WTC11 (cell line): ENCODE data around the gene ZBTB43. TPM values are rescaled to one million over a fixed set of nuclear protein-coding genes. Genes with fewer than 3 reads are reported as not detected.

Experiments used
- CREM ChIP-seq: sonication (generic); formaldehyde crosslinking; IDR thresholded peaks from 2 replicates; pipeline ENCODE4 v1.8.1; 2022; ENCODE audit warnings: mild to moderate bottlenecking, missing genetic modification reagents, moderate library complexity
- E2F1 ChIP-seq: sonication (generic); formaldehyde crosslinking; IDR thresholded peaks from 2 replicates; pipeline ENCODE4 v1.8.0; 2022; ENCODE audit warnings: mild to moderate bottlenecking, missing genetic modification reagents
- ERG ChIP-seq: fragments of 250-450 bp; sonication (Bioruptor Pico); IDR thresholded peaks from 2 replicates; pipeline ENCODE4 v1.8.0; 2021; ENCODE audit warnings: mild to moderate bottlenecking
- ESRRA ChIP-seq: sonication (generic); formaldehyde crosslinking; IDR thresholded peaks from 2 replicates; pipeline ENCODE4 v1.8.1; 2022; ENCODE audit warnings: mild to moderate bottlenecking, missing genetic modification reagents, borderline replicate concordance
- FOXJ3 ChIP-seq: sonication (generic); formaldehyde crosslinking; IDR thresholded peaks from 2 replicates; pipeline ENCODE4 v1.9.0; 2021; ENCODE audit warnings: missing genetic modification reagents, mild to moderate bottlenecking, borderline replicate concordance
- FOXP1 ChIP-seq: sonication (generic); formaldehyde crosslinking; IDR thresholded peaks from 2 replicates; pipeline ENCODE4 v1.8.0; 2022; ENCODE audit warnings: missing genetic modification reagents, mild to moderate bottlenecking, moderate library complexity, borderline replicate concordance
- FOXP4 ChIP-seq: sonication (generic); formaldehyde crosslinking; IDR thresholded peaks from 2 replicates; pipeline ENCODE4 v1.8.0; 2022; ENCODE audit warnings: mild to moderate bottlenecking, missing genetic modification reagents
- HMGA2 ChIP-seq: fragments of 250-450 bp; sonication (Bioruptor Pico); IDR thresholded peaks from 2 replicates; pipeline ENCODE4 v1.4.0; 2021; ENCODE audit warnings: mild to moderate bottlenecking, moderate library complexity
- JUN ChIP-seq: sonication (generic); formaldehyde crosslinking; IDR thresholded peaks from 2 replicates; pipeline ENCODE4 v1.8.0; 2023; ENCODE audit warnings: mild to moderate bottlenecking, missing genetic modification reagents
- KAT7 ChIP-seq: sonication (generic); formaldehyde crosslinking; IDR thresholded peaks from 2 replicates; pipeline ENCODE4 v1.8.1; 2023; ENCODE audit warnings: missing genetic modification reagents, mild to moderate bottlenecking, borderline replicate concordance
- MAX ChIP-seq: sonication (generic); formaldehyde crosslinking; IDR thresholded peaks from 2 replicates; pipeline ENCODE4 v1.8.0; 2022; ENCODE audit warnings: mild to moderate bottlenecking, missing genetic modification reagents
- NR3C1 ChIP-seq: sonication (generic); formaldehyde crosslinking; conservative IDR thresholded peaks from 2 replicates; pipeline ENCODE4 v1.8.1; 2023; ENCODE audit warnings: low read depth, mild to moderate bottlenecking, missing genetic modification reagents
- PRDM15 ChIP-seq: sonication (generic); formaldehyde crosslinking; IDR thresholded peaks from 2 replicates; pipeline ENCODE4 v1.8.0; 2022; ENCODE audit warnings: missing genetic modification reagents
- SMAD3 ChIP-seq: sonication (generic); formaldehyde crosslinking; IDR thresholded peaks from 2 replicates; pipeline ENCODE4 v1.8.0; 2022; ENCODE audit warnings: missing genetic modification reagents, mild to moderate bottlenecking, borderline replicate concordance
- SMAD4 ChIP-seq: sonication (generic); formaldehyde crosslinking; IDR thresholded peaks from 2 replicates; pipeline ENCODE4 v1.8.0; 2022; ENCODE audit warnings: mild to moderate bottlenecking, missing genetic modification reagents
- SP1 ChIP-seq: sonication (generic); formaldehyde crosslinking; conservative IDR thresholded peaks from 2 replicates; pipeline ENCODE4 v1.8.1; 2022; ENCODE audit warnings: missing genetic modification reagents
- TCF7 ChIP-seq: sonication (generic); formaldehyde crosslinking; IDR thresholded peaks from 2 replicates; pipeline ENCODE4 v1.8.0; 2022; ENCODE audit warnings: mild to moderate bottlenecking, low read depth, missing genetic modification reagents, moderate library complexity
- TEAD1 ChIP-seq: sonication (generic); formaldehyde crosslinking; IDR thresholded peaks from 2 replicates; pipeline ENCODE4 v1.8.0; 2022; ENCODE audit warnings: mild to moderate bottlenecking, missing genetic modification reagents
- USF2 ChIP-seq: sonication (generic); formaldehyde crosslinking; IDR thresholded peaks from 2 replicates; pipeline ENCODE4 v1.8.1; 2023; ENCODE audit warnings: mild to moderate bottlenecking, missing genetic modification reagents, moderate library complexity
- ZNF121 ChIP-seq: sonication (generic); formaldehyde crosslinking; IDR thresholded peaks from 2 replicates; pipeline ENCODE4 v1.8.0; 2023; ENCODE audit warnings: missing genetic modification reagents
- ZNF138 ChIP-seq: sonication (generic); formaldehyde crosslinking; conservative IDR thresholded peaks from 2 replicates; pipeline ENCODE4 v1.8.1; 2022; ENCODE audit warnings: mild to moderate bottlenecking, moderate library complexity, missing genetic modification reagents
- ZNF263 ChIP-seq: sonication (generic); formaldehyde crosslinking; IDR thresholded peaks from 2 replicates; pipeline ENCODE4 v1.8.1; 2022; ENCODE audit warnings: low read depth, mild to moderate bottlenecking, moderate library complexity, missing genetic modification reagents
- ZNF317 ChIP-seq: sonication (generic); formaldehyde crosslinking; IDR thresholded peaks from 2 replicates; pipeline ENCODE4 v1.8.1; 2023; ENCODE audit warnings: low read depth, mild to moderate bottlenecking, moderate library complexity, missing genetic modification reagents, borderline replicate concordance
- ZNF396 ChIP-seq: fragments of 250-450 bp; sonication (Bioruptor Pico); IDR thresholded peaks from 2 replicates; pipeline ENCODE4 v1.8.0; 2021; ENCODE audit warnings: mild to moderate bottlenecking, moderate library complexity, borderline replicate concordance
- ZNF416 ChIP-seq: fragments of 250-450 bp; sonication (Bioruptor Pico); IDR thresholded peaks from 2 replicates; pipeline ENCODE4 v1.9.0; 2021; ENCODE audit warnings: mild to moderate bottlenecking, inconsistent platforms
- ZNF423 ChIP-seq: fragments of 250-450 bp; sonication (Bioruptor Pico); IDR thresholded peaks from 2 replicates; pipeline ENCODE4 v2.1.2; 2022; ENCODE audit warnings: mild to moderate bottlenecking, moderate library complexity
- ZNF425 ChIP-seq: fragments of 250-450 bp; sonication (Bioruptor Pico); conservative IDR thresholded peaks from 2 replicates; pipeline ENCODE4 v1.9.0; 2021; ENCODE audit warnings: mild to moderate bottlenecking
- ZNF671 ChIP-seq: fragments of 250-450 bp; sonication (Bioruptor Pico); IDR thresholded peaks from 2 replicates; pipeline ENCODE4 v1.8.0; 2021; ENCODE audit warnings: mild to moderate bottlenecking
- total RNA-seq: library from RNA; stranded (reverse); gene quantifications from 3 replicates; pipeline ENCODE4 v1.2.3, GENCODE V29; 2021

ZBTB43 gene
- total RNA-seq, 1 experiment from 2014 or later, result 23.8 TPM

GRCh38 chr9:126860077-126860756, 55.4 kb downstream of the ZBTB43 start, which contains the start of gene ZBTB34 (continued):
- TF ChIP-seq TCF7 (CRISPR knock-in tag) (0 out of 2 replicates have a peak, but pooled peaks have one; percentile 49), ZNF317 (CRISPR knock-in tag) (no peak), ZNF425 (CRISPR knock-in tag) (no peak), FOXP1 (CRISPR knock-in tag) (no peak), TEAD1 (CRISPR knock-in tag) (no peak), HMGA2 (CRISPR knock-in tag) (no peak), MAX (CRISPR knock-in tag) (peak; percentile 42; the same call in 1 of the 2 replicates), ZNF671 (CRISPR knock-in tag) (no peak), CREM (no peak), ZNF263 (CRISPR knock-in tag) (no peak), JUN (CRISPR knock-in tag) (no peak), FOXJ3 (no peak), PRDM15 (CRISPR knock-in tag) (no peak), SP1 (CRISPR knock-in tag) (peak; percentile 89), ERG (CRISPR knock-in tag) (no peak), ESRRA (CRISPR knock-in tag) (peak; percentile 28; the same call in 1 of the 2 replicates), ZNF416 (CRISPR knock-in tag) (no peak), ZNF396 (CRISPR knock-in tag) (no peak), ZNF121 (no peak), SMAD4 (CRISPR knock-in tag) (no peak), KAT7 (CRISPR knock-in tag) (no peak), ZNF138 (CRISPR knock-in tag) (no peak), SMAD3 (CRISPR knock-in tag) (no peak), USF2 (no peak), E2F1 (CRISPR knock-in tag) (no peak), NR3C1 (CRISPR knock-in tag) (no peak), FOXP4 (CRISPR knock-in tag) (peak; percentile 34; the same call in 1 of the 2 replicates), ZNF423 (0 out of 2 replicates have a peak, but pooled peaks have one; percentile 12)
